HG02798 (cell line): ENCODE data around the gene DUSP1.
A peak's percentile ranks its signal among the peaks of the same experiment; 100 is the strongest.

Experiments
- ATAC-seq: cut with Tn5 transposase; IDR thresholded peaks from one replicate; pipeline ENCODE4 v1.9.1; 2021; ENCODE audit warnings: mild to moderate bottlenecking; ENCODE audit not compliant: unreplicated experiment, poor library complexity

The DUSP1 gene

DNA sequence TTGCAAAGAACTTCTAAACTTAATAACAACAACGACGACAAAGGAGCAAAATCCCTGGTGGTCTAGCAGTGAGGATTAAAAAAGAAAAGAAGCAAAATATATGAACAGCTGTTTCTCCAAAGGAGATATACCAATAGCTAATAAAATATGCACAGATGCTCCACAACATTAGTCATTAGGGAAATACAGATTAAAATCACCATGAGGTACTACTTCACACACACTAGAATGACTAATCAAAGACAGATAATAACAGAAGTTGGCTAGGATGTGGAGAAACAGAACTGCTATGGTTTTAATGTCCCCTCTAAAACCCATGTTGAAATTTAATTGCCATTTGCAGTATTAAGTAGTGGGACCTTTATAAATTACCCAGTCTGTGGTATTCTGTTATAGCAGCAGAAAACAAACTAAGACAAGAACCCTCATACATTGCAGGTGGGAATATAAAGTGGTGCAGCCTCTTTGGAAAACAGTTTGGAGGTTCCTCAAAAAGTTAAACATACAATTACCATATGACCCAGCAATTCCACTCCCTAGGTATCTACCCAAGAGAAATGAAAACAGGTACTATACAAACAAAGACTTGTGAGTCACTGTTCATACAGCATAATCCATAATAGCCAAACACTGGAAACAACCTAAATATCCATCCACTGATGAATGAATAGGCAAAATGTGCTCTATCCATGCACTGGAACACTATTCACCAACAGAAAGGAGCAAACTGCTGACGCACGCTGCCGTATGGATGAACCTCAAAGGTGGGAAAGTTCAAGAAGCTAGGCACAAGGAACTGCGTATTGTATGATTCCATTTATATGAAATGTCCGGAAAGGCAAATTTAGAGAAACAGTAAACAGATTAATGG lies 11.4 kb upstream of the DUSP1 start:
- no peak for ATAC-seq

- no peak for ATAC-seq
Measured at GRCh38 chr5:172779691-172780341, 8.8 kb upstream of the DUSP1 start.

DNA sequence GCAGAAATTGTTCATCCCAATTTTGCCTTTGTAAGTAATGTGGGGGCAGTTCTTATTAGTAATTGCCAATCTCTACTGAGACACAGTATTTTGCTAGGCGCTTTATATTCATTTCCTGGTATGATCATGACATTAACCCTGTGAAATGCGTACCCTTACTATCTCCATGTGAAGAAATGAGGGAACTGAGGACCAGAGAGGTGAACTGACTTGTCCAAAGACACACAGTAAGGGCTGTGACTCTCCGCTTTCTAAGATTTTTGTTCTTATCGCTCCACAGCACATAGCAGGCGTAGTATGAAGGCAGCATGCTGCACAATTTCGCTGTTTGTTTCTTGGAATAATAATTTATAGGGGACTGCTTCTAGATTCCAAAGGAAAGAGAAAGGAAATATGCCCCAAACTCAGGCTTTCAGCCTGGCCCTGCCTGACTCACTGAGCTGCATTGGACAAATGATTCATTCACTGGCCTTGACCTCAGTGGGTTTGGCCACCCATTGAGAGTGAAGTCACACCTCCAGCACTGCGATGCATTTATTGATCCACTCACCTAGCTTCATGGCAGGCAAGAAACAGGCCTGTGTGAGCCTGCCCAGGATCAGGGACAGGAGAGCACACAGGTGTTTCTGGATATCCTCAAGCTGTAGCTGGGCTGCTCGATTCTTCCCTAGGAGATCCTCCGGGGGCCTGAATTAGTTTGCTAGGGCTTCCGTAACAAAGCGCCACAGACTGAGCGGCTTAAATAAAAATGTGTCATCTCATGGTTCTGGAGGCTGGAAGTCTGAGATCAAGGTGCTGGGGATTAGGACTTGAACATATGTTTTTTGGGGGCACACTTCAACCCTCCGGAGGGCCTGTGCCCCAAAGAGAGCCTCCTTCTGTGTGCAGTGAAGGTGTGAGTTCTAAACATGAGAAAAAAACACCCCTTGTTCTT lies 7.2 kb upstream of the DUSP1 start:
- peak; percentile 11 for ATAC-seq

- no peak for ATAC-seq
Measured at GRCh38 chr5:172776235-172776594, 5.2 kb upstream of the DUSP1 start.

GRCh38 chr5:172775326-172776234 lies 4.6 kb upstream of the DUSP1 start:
- no peak for ATAC-seq

GRCh38 chr5:172774561-172775315 lies 3.7 kb upstream of the DUSP1 start:
- ATAC-seq: no peak

GRCh38 chr5:172773481-172774469 lies 2.8 kb upstream of the DUSP1 start:
- no peak for ATAC-seq

DNA sequence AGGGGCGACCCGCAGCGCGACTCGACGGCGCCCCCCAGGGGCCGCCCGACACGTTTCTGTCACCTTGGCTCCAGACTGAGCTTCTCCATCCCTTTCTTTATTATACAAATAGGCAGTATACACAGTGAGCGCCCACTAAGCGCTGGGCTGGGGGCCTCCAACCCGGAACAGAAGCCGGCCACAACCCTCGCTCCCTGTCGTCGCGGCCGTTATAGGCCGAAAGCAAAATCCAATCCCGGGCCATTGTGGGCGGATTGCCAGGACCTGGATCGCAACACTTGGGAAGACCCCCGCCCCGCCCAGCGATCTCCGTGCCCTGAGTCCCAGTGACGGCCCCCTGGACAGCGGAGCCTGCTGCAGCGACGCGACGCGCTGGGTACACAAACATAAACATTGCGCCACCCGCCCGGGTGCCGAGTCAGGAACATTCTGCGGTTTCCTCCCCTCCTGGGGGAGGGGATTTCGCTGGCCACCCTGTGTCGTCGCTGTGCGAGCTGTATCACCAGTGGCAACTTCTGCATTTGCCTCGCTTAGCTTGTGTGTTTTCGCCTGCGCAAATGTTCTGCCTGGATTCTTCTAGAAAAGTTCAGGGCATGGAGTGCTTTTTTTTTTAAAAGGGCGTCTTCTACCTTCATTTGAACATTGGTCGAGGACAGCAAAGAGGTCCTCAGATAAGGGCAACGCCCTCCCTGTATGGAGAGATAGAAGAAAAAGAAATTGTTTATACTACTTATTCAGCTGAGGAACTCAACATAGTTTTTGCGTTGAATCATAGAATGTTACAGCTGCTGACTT lies 1.3 kb upstream of the DUSP1 start:
- peak; percentile 29 for ATAC-seq

DNA sequence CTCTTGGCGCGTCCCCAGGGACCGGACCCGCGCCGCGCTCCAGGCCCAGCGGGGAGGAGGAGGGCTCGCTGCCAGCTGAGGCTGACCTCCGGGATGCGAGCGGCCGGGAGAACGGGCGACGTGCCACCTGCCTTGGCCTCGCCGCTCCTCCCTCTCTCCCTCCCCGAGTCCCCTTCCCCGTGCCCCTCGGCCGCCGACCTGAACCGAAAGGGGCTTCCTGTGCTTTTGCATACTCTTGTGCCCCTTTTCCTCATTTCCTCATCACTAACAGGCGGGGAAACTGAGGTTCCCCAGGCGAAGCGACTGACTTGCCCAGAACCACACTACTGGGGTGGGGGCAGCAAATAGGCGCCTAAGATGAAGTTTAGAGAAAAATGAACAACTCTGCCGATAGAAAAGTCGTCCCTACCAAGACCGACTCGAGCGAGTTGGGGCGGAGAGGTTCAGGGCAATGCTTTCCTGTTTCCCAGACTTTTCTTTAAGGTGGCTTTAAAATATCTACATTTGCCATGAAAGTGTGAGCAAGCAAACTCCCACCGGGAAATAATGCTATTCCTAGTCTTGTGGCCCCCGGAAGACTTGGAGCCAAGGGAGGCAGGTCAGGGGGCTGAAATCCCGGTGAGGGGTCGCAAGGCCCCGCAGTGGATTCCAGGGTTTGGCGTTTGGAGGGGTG lies 580 bp upstream of the DUSP1 start:
- no peak for ATAC-seq

DNA sequence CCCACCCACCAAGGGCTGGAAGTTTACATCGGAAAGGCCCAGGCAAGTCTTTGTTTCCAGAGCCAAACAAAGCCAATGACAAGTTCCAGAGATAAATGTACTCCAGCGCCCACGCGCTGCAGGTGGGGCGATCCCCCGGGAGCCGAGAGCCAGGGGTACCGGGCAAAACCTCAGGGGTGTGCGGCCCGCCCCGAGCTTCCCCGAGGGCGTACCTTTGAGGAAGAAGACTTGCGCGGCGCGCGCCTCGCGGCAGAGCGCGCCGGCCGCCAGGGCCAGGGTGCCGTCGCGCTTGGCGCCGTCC lies 671 bp downstream of the DUSP1 start:
- no peak for ATAC-seq

GRCh38 chr5:172769616-172770373 lies 1.2 kb downstream of the DUSP1 start:
- no peak for ATAC-seq

DNA sequence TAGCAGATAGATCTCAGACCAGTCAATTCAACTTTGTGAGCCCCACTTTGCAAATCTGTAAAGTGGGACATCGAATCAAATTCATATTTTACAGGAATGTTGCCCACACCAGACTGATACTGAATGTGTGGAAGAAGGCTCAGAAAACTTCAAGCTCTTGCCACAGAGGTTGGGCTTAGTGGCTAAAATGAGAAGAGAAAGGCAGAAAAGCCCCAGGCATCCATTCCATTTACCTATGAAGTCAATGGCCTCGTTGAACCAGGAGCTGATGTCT lies 1.7 kb downstream of the DUSP1 start:
- no peak for ATAC-seq

GRCh38 chr5:172768573-172769341 lies 2.2 kb downstream of the DUSP1 start:
- no peak for ATAC-seq

DNA sequence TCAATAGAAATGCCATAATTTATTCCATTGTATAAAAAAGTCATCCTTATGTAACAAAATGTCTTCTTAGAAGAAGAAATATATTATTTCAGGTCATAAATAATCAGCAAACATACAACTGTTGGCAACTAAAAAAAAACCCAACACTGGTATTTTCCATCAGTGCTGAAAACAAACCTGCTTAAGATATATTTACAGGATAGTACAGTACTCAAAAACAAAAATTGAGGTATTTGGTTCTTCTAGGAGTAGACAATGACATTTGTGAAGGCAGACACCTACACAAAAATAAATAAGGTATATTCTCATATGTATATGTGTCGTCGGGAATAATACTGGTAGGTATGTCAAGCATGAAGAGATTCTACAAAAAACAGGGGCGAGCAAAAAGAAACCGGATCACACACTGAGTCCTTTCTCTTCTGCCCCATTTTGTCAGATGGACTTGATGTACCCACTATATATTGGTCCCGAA lies 2.9 kb downstream of the DUSP1 start:
- ATAC-seq: no peak

GRCh38 chr5:172766287-172767108 lies 4.5 kb downstream of the DUSP1 start:
- no peak for ATAC-seq
